Measurements from ENCODE around the gene VPS8.

The VPS8 gene

DNA sequence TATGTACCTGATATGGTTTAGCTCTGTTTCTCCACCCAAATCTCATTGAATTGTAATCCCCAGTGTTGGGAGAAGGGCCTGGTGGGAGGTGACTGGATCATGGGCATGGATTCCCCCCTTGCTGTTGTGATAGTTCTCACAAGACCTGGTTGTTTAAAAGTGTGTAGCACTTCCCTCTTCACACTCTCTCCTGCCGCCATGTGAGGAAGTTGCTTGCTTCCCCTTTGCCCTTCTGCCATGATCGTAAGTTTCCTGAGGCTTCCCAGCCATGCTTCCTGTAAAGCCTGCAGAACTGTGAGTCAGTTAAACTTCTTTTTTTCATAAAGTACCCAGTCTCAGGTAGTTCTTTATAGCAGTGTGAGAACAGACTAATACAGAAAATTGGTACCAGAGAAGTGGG is 247.8 kb downstream of the VPS8 start:
- no peak for TF ChIP-seq CTCF (IDR thresholded peaks at IDR 0.05; ENCODE audit: insufficient read depth, low read length)
- peak; percentile 95 for TF ChIP-seq SPI1 (IDR thresholded peaks at IDR 0.05; ENCODE audit: borderline replicate concordance, low read depth)
- H3K27ac ChIP-seq (replicated peaks), result peak overlapping the region; percentile 24
- no peaks in the 10 kb centered on the region for H3K27me3 ChIP-seq (ENCODE audit: insufficient read depth, poor library complexity, severe bottlenecking)
- H3K4me3 ChIP-seq (replicated peaks; ENCODE audit: insufficient read depth, low read length), result no peak overlapping the region
- peak; percentile 38 to 78 for DNase-seq (ENCODE audit: low read depth in 1 of 2, low spot score in 1 of 2)

DNA sequence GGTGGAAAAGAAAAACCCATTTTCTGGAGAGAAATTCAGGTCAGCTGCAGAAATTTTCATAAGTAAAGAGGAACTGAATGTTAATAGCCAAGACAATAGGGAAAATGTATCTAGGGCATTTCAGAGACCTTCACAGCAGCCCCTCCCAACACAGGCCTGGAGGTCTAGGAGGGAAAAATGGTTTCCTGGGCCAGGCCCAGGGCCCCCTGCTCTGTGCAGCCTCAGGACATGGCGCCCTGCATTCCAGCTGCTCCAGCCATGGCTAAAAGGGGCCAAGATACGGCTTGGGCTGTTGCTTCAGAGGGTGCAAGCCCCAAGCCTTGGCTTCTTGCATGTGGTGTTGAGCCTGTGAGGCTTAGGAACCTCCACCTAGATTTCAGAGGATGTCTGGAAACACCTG is 248.7 kb downstream of the VPS8 start:
- no peak overlapping the region for H3K27ac ChIP-seq (replicated peaks)
- H3K4me3 ChIP-seq (replicated peaks; ENCODE audit: insufficient read depth, low read length), result no peak overlapping the region
- H3K27me3 ChIP-seq (ENCODE audit: insufficient read depth, poor library complexity, severe bottlenecking), result no peaks in the 10 kb centered on the region
- TF ChIP-seq POLR2AphosphoS5 (IDR thresholded peaks at IDR 0.05; ENCODE audit: low read depth), result no peak
- 0 out of 2 replicates have a peak, but pooled peaks have one; percentile 15 for TF ChIP-seq SPI1 (IDR thresholded peaks at IDR 0.05; ENCODE audit: borderline replicate concordance, low read depth)
- DNase-seq (ENCODE audit: low read depth in 1 of 2, low spot score in 1 of 2), result no peak

GRCh38 chr3:185062191-185062590 is 250.2 kb downstream of the VPS8 start:
- no peaks in the 10 kb centered on the region for H3K27me3 ChIP-seq (ENCODE audit: insufficient read depth, poor library complexity, severe bottlenecking)
- DNase-seq (ENCODE audit: low read depth in 1 of 2, low spot score in 1 of 2), result no peak
- H3K4me3 ChIP-seq (replicated peaks; ENCODE audit: insufficient read depth, low read length), result no peak overlapping the region
- H3K27ac ChIP-seq (replicated peaks), result no peak overlapping the region
- no peak for TF ChIP-seq POLR2AphosphoS5 (IDR thresholded peaks at IDR 0.05; ENCODE audit: low read depth)
- no peak for TF ChIP-seq SPI1 (IDR thresholded peaks at IDR 0.05; ENCODE audit: borderline replicate concordance, low read depth)
- no peak for TF ChIP-seq CTCF (IDR thresholded peaks at IDR 0.05; ENCODE audit: insufficient read depth, low read length)
- TF ChIP-seq GABPA (IDR thresholded peaks at IDR 0.05; ENCODE audit: low read depth), result no peak
- TF ChIP-seq REST (IDR thresholded peaks at IDR 0.05; ENCODE audit: insufficient replicate concordance, low read depth), result no peak

- no peak for DNase-seq (ENCODE audit: low read depth in 1 of 2, low spot score in 1 of 2)
- H3K4me3 ChIP-seq (replicated peaks; ENCODE audit: insufficient read depth, low read length), result no peak overlapping the region
- H3K27ac ChIP-seq (replicated peaks), result no peak overlapping the region
- H3K27me3 ChIP-seq (ENCODE audit: insufficient read depth, poor library complexity, severe bottlenecking), result no peaks in the 10 kb centered on the region
- TF ChIP-seq REST (IDR thresholded peaks at IDR 0.05; ENCODE audit: insufficient replicate concordance, low read depth) (no peak), SPI1 (IDR thresholded peaks at IDR 0.05; ENCODE audit: borderline replicate concordance, low read depth) (no peak), POLR2AphosphoS5 (IDR thresholded peaks at IDR 0.05; ENCODE audit: low read depth) (no peak), CTCF (IDR thresholded peaks at IDR 0.05; ENCODE audit: insufficient read depth, low read length) (no peak), GABPA (IDR thresholded peaks at IDR 0.05; ENCODE audit: low read depth) (no peak)
Measured at GRCh38 chr3:185063431-185063830, 251.5 kb downstream of the VPS8 start.
